GM23248 (cell line): ENCODE measurements around the gene HHEX. TPM values are rescaled to one million over a fixed set of nuclear protein-coding genes. Genes with fewer than 3 reads are reported as not detected.
A peak's percentile ranks its signal among the peaks of the same experiment; 100 is the strongest.

Experiments used
- DNase-seq: peaks from one replicate; pipeline ENCODE4 v3.0.0-alpha.2; 2015
- H2AFZ ChIP-seq: fragments of 200-600 bp; sonication (generic); 2 replicates; pipeline ENCODE4 v1.6.1; 2016; ENCODE audit warnings: antibody characterized with exemption
- H3F3A ChIP-seq: fragments of 200-600 bp; sonication (generic); 2 replicates; pipeline ENCODE4 v1.6.1; 2016; ENCODE audit warnings: mild to moderate bottlenecking, antibody characterized with exemption, mixed run types; ENCODE audit not compliant: insufficient read depth
- H3K27ac ChIP-seq: fragments of 200-600 bp; sonication (generic); 2 replicates; pipeline ENCODE4 v1.5.1; 2016; ENCODE audit warnings: mild to moderate bottlenecking
- H3K27me3 ChIP-seq: fragments of 200-600 bp; sonication (generic); replicated peaks from 2 replicates; pipeline ENCODE4 v1.6.1; 2016; ENCODE audit warnings: mild to moderate bottlenecking; ENCODE audit not compliant: insufficient read depth
- H3K36me3 ChIP-seq: fragments of 200-600 bp; sonication (generic); 2 replicates; pipeline ENCODE4 v1.6.1; 2016; ENCODE audit warnings: low read depth, mild to moderate bottlenecking
- H3K4me1 ChIP-seq: fragments of 200-600 bp; sonication (generic); 2 replicates; pipeline ENCODE4 v1.6.1; 2016; ENCODE audit warnings: mild to moderate bottlenecking; ENCODE audit not compliant: insufficient read depth
- H3K4me2 ChIP-seq: fragments of 200-600 bp; sonication (generic); one replicate; pipeline ENCODE4 v1.6.1; 2016; ENCODE audit warnings: mild to moderate bottlenecking; ENCODE audit not compliant: unreplicated experiment
- H3K4me3 ChIP-seq: fragments of 200-600 bp; sonication (generic); 2 replicates; pipeline ENCODE4 v1.5.1; 2016; ENCODE audit warnings: mild to moderate bottlenecking
- H3K79me2 ChIP-seq: fragments of 200-600 bp; sonication (generic); 2 replicates; pipeline ENCODE4 v1.6.1; 2016; ENCODE audit warnings: mild to moderate bottlenecking; ENCODE audit not compliant: insufficient read depth
- H3K9ac ChIP-seq: fragments of 200-600 bp; sonication (generic); 2 replicates; pipeline ENCODE4 v1.6.1; 2016; ENCODE audit warnings: mild to moderate bottlenecking
- H3K9me2 ChIP-seq: fragments of 200-600 bp; sonication (generic); 2 replicates; pipeline ENCODE4 v1.6.1; 2016; ENCODE audit warnings: mixed run types, mild to moderate bottlenecking, moderate library complexity; ENCODE audit not compliant: insufficient read depth
- H3K9me3 ChIP-seq: fragments of 200-600 bp; sonication (generic); one replicate; pipeline ENCODE4 v1.6.1; 2017; ENCODE audit warnings: low read depth
- H4K20me1 ChIP-seq: fragments of 200-600 bp; sonication (generic); 2 replicates; pipeline ENCODE4 v1.6.0; 2016; ENCODE audit not compliant: insufficient read depth
- EZH2 ChIP-seq: fragments of 200-600 bp; sonication (generic); IDR thresholded peaks from 2 replicates; pipeline ENCODE4 v1.6.1; 2018; ENCODE audit warnings: antibody characterized with exemption, mild to moderate bottlenecking; ENCODE audit not compliant: insufficient read depth, poor library complexity, severe bottlenecking
- EZH2phosphoT487 ChIP-seq: fragments of 200-600 bp; sonication (generic); IDR thresholded peaks from 2 replicates; pipeline ENCODE4 v1.6.1; 2018; ENCODE audit warnings: antibody characterized with exemption, moderate library complexity, mild to moderate bottlenecking, low read depth; ENCODE audit not compliant: insufficient read depth
- WGBS, 2 experiments: methylation state at CpG; one replicate each; pipeline ENCODE4 v1.1.6; 2015 to 2017; ENCODE audit warnings: low lambda C conversion rate in 2 of 2, low coverage in 1 of 2; ENCODE audit errors: missing lambda C conversion rate in 2 of 2; 5-methylcytosine and 5-hydroxymethylcytosine counted together
- in situ Hi-C: fragments of 300-500 bp; cut with MboI; formaldehyde crosslinking; loops from 2 replicates; pipeline ENCODE4 v1.15.0; 2020
- polyA plus RNA-seq: library from polyadenylated mRNA; unstranded; fragments of >200 nt; fragmentation: Nextera tagmentation; extraction: Ambion mirVana; gene quantifications from 2 replicates; pipeline ENCODE4 v1.2.1, GENCODE V29; 2016
- total RNA-seq: library from RNA; depleted of rRNA; stranded (reverse); fragments of >200 nt; shearing (Covaris generic); gene quantifications from 2 replicates; pipeline ENCODE4 v1.2.3, GENCODE V29; 2014

Gene HHEX
- total and polyA plus RNA-seq, 2 experiments from 2014 or later: 0.10 to 0.54 TPM

- no peaks in the 10 kb centered on the region for H3K4me1 ChIP-seq
- H3K9me3 ChIP-seq: no peaks in the 10 kb centered on the region
- H3K4me3 ChIP-seq: no peak overlapping the region
- no peak overlapping the region for H3K4me2 ChIP-seq
- no peak for DNase-seq
- no peak overlapping the region for H3K27ac ChIP-seq
- H4K20me1 ChIP-seq: no peaks in the 10 kb centered on the region
- H3K27me3 ChIP-seq: no peaks in the 10 kb centered on the region
- peak overlapping the region; percentile 3; the same call in 1 of the 2 replicates for H2AFZ ChIP-seq
- H3K9me2 ChIP-seq: no peaks in the 10 kb centered on the region
- in situ Hi-C loops: no loop called here
- no peaks in the 10 kb centered on the region for H3K36me3 ChIP-seq
- 54 to 62% methylated on average over 4 of the region's 4 CpGs for WGBS, 2 experiments
- H3F3A ChIP-seq: 0 out of 2 replicates have a peak, but pooled peaks cover 6% of the 10 kb centered on the region
- H3K9ac ChIP-seq: no peak overlapping the region
- TF ChIP-seq EZH2phosphoT487: no peak
- no peaks in the 10 kb centered on the region for H3K79me2 ChIP-seq
These were observed 12.7 kb downstream of the HHEX start for GRCh38 chr10:92702301-92702916.

GRCh38 chr10:92712016-92712889 is 22.5 kb downstream of the HHEX start:
- H3K36me3 ChIP-seq: no peaks in the 10 kb centered on the region
- no peaks in the 10 kb centered on the region for H4K20me1 ChIP-seq
- in situ Hi-C loops: no loop called here
- H2AFZ ChIP-seq: no peak overlapping the region
- no peak for DNase-seq
- no peaks in the 10 kb centered on the region for H3K9me3 ChIP-seq
- H3F3A ChIP-seq: no peaks in the 10 kb centered on the region
- no peak overlapping the region for H3K9ac ChIP-seq
- no peak overlapping the region for H3K27ac ChIP-seq
- H3K79me2 ChIP-seq: no peaks in the 10 kb centered on the region
- H3K4me1 ChIP-seq: peaks cover 5% of the 10 kb centered on the region; the same call in 1 of the 2 replicates
- H3K4me3 ChIP-seq: no peak overlapping the region
- 76% methylated on average over 10 of the region's 10 CpGs for WGBS, 2 experiments
- peaks cover 3% of the 10 kb centered on the region for H3K27me3 ChIP-seq
- H3K9me2 ChIP-seq: no peaks in the 10 kb centered on the region
- TF ChIP-seq EZH2phosphoT487: no peak
- TF ChIP-seq EZH2: no peak
- no peak overlapping the region for H3K4me2 ChIP-seq

DNA sequence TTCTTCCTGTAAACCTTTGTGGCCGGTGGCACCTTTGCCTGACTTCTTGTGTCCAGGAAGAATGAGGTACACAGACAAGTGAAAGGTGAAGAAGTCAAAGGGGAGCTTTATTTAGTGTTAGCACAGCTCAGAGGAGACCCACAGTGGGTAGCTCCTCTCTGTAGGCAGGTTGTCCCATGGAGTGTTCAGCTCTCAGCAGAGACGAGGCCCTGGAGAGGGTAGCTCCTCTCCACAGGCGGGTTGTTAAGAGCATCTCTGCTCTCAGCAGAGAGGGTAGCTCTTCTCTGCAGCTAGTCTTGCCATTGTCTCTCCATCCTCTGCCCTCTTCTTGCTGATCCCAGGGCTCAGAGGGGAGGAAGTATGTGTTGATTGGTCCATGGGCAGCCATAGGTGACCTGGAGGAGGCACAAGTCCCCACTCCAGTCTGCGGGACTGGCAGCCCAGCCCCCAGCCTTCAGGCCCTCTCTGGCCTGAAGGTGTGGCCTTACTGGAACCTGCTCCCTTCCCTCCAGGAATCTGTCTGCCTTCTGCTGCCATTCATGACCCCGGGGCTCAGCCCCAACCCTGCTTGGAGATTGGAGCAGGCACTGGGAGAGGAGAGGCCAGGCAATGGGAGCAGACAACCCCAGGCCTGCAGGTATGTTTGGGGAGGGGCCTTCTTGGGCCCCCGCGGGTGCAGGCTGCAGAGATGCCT is 24.5 kb downstream of the HHEX start:
- Histone ChIP-seq H3K36me3 (no peaks in the 10 kb centered on the region), H3K79me2 (no peaks in the 10 kb centered on the region), H3K4me3 (no peak overlapping the region), H3K9me2 (no peaks in the 10 kb centered on the region), H3K9me3 (no peaks in the 10 kb centered on the region), H4K20me1 (no peaks in the 10 kb centered on the region), H3K27ac (no peak overlapping the region), H3K4me1 (peaks cover 5% of the 10 kb centered on the region; the same call in 1 of the 2 replicates), H3K4me2 (no peak overlapping the region), H3F3A (no peaks in the 10 kb centered on the region), H2AFZ (no peak overlapping the region), H3K9ac (no peak overlapping the region), H3K27me3 (peaks cover 11% of the 10 kb centered on the region)
- in situ Hi-C loops: no loop called here
- WGBS, 2 experiments: 42 to 57% methylated on average over 7 of the region's 7 CpGs
- no peak for TF ChIP-seq EZH2phosphoT487
- TF ChIP-seq EZH2: no peak
- no peak for DNase-seq

GRCh38 chr10:92714872-92715271 is 25.1 kb downstream of the HHEX start:
- Histone ChIP-seq H3K79me2 (no peaks in the 10 kb centered on the region), H2AFZ (no peak overlapping the region), H3K9me3 (no peaks in the 10 kb centered on the region), H4K20me1 (no peaks in the 10 kb centered on the region), H3K9me2 (no peaks in the 10 kb centered on the region), H3K36me3 (no peaks in the 10 kb centered on the region), H3K4me3 (no peak overlapping the region), H3K27me3 (peaks cover 16% of the 10 kb centered on the region), H3F3A (no peaks in the 10 kb centered on the region), H3K9ac (no peak overlapping the region), H3K4me2 (no peak overlapping the region), H3K27ac (no peak overlapping the region), H3K4me1 (peaks cover 5% of the 10 kb centered on the region; the same call in 1 of the 2 replicates)
- no peak for DNase-seq
- WGBS, 2 experiments: 58 to 70% methylated on average over 3 of the region's 3 CpGs
- in situ Hi-C loops: no loop called here
- TF ChIP-seq EZH2phosphoT487: no peak
- no peak for TF ChIP-seq EZH2
